Activated T-cell treated with anti-CD3 and anti-CD28 coated beads for 24 hours (primary cell): Measurements from ENCODE around the gene OR5AL1.
"Not testable (repeated sequence)": the region's sequence is repeated elsewhere in the genome, so short reads cannot be mapped to it uniquely, and the experiment has no call there.

Source experiments
- DNase-seq: peaks from one replicate; pipeline ENCODE4 v3.0.0-alpha.2; 2020; ENCODE audit warnings: low read depth

Gene OR5AL1

DNA sequence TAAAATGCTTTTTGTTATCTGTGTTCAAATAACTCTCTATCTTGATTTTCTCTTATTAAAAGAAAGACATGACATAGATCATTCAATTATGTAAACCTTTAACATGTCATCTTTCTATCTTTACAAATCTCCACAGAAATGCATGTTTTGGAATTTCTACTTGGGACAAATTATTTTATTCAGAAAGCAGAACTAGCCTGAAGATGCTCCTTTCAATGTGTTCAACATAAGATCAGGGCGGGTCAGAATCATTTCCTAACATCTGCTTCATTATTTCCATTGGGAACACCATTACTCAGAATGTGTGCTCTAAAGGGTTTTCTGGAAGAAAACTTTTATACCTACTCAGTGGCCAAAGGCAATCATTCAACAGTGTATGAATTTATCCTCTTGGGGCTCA, at the start of gene OR5AL1:
TSS of gene OR5AL1 (plus strand) at position 301 of the 400 bp plus-strand sequence.
- DNase-seq = no peak

- no peak for DNase-seq
These were observed 37.2 kb upstream of the OR5AL1 start, which contains the start of gene OR8U1 for GRCh38 chr11:56375324-56375723. Gene OR8U1 (plus strand): TSS chr11:56375624. CDS start chr11:56375624, 0 bp downstream.

GRCh38 chr11:56380120-56380519, 32.4 kb upstream of the OR5AL1 start:
- no peak for DNase-seq

DNA sequence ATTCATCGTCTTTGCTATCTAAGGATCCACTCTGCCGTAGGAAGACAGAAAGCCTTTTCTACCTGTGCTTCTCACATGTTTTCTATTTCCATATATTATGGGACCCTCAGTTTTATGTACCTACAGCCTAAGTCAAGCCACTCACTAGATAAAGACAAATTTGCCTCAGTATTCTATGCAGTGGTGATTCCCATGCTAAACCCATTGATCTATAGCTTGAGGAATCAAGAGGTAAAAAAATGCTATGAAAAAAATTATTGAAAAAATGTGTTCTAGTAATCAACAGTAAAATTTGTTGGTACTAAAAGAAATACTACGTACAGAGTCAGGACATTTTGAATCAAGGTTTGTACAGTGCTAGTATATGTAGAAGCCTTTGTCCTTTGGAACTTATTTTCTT, 18.1 kb upstream of the OR5AL1 start:
- no peak for DNase-seq

DNA sequence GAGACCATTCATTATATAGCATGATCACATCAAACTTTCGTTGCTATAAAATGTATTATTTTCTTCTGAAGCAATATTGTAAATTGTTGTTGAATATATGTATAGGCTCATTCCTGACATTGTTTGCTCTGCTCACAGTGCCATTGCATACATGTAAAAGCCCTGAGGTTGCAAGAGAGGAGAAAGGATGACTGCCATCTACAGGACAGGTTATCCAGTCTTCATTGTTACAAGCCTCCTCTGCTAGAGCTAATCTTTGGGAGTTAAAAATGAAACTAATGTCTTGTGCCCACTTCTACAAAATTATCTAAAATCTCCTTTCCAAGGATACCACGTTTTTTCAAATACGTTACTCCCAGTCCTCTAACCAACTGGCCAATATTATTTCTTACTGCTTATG, 16.4 kb upstream of the OR5AL1 start:
- no peak for DNase-seq

GRCh38 chr11:56401858-56402461, 10.5 kb upstream of the OR5AL1 start:
- not testable (repeated sequence) for DNase-seq

DNA sequence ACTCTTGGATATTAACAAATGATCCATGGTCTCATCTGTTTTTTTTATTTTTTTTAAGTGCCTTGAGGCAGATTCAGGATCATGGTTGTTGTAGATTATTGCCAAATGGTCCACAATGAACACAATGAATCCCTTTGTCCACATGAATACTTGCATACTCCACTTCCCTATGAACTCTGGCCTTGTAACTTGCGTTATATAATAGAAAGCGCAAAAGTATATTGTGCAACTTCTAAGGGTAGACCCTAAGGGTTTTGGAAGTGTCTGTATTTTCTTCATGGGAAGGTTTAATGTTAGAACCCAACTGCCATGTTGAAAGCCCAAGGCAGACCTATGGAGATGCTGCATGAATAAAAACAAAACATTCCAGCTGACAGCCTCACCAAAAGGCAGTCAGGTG, 8.1 kb upstream of the OR5AL1 start:
- no peak for DNase-seq

GRCh38 chr11:56410801-56411200, 1.7 kb upstream of the OR5AL1 start:
- DNase-seq = no peak

DNA sequence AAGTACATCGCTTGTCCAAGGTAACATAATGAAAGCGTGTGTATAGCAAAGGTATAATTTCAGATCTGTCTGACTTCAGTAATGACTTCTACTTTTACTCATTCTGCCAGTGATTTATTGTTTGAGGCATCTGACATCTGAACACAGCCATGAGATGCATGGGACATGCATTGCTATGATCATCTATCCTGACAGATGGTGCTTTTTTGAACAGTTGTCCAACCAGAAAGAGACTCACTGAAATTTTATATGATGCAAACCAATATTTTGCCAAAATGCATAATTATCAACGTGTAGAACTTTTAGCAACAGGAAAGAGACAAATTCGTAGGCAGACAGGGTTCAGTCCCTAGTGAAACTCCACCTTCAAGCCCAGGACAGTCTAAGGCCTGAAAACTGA, 41.0 kb downstream of the OR5AL1 start:
- no peak for DNase-seq

- DNase-seq = no peak
These were observed 44.6 kb downstream of the OR5AL1 start for GRCh38 chr11:56457076-56457475.
